GM21423 (cell line): ENCODE data around the gene EXOC3.
A peak's percentile ranks its signal among the peaks of the same experiment; 100 is the strongest.
"Not testable (repeated sequence)": the region's sequence is repeated elsewhere in the genome, so short reads cannot be mapped to it uniquely, and the experiment has no call there.

Source experiments
- ATAC-seq: cut with Tn5 transposase; IDR thresholded peaks from one replicate; pipeline ENCODE4 v1.9.1; 2021; ENCODE audit warnings: mild to moderate bottlenecking, moderate library complexity; ENCODE audit not compliant: unreplicated experiment

The EXOC3 gene

GRCh38 chr5:472076-472655 lies 29.2 kb downstream of the EXOC3 start:
- ATAC-seq: peak; percentile 7

GRCh38 chr5:472656-473550 lies 29.9 kb downstream of the EXOC3 start:
- ATAC-seq: peak; percentile 67

- peak; percentile 23 for ATAC-seq
Observed at GRCh38 chr5:473551-474192, 30.7 kb downstream of the EXOC3 start.

GRCh38 chr5:474232-474839 lies 31.4 kb downstream of the EXOC3 start:
- not testable (repeated sequence) for ATAC-seq

GRCh38 chr5:474840-475661 lies 32.1 kb downstream of the EXOC3 start:
- ATAC-seq: no peak

GRCh38 chr5:475704-476101 lies 32.7 kb downstream of the EXOC3 start:
- no peak for ATAC-seq

- ATAC-seq: no peak
Observed at GRCh38 chr5:476102-476813, 33.3 kb downstream of the EXOC3 start.

- no peak for ATAC-seq
Observed at GRCh38 chr5:476814-477175, 33.8 kb downstream of the EXOC3 start.

- ATAC-seq: no peak
Observed at GRCh38 chr5:477247-477646, 34.3 kb downstream of the EXOC3 start.

GRCh38 chr5:477871-478270 lies 34.9 kb downstream of the EXOC3 start:
- no peak for ATAC-seq

- ATAC-seq: no peak
Observed at GRCh38 chr5:478369-478981, 35.5 kb downstream of the EXOC3 start.

GRCh38 chr5:478982-479535 lies 36.1 kb downstream of the EXOC3 start:
- no peak for ATAC-seq

GRCh38 chr5:479566-480319 lies 36.8 kb downstream of the EXOC3 start:
- no peak for ATAC-seq

GRCh38 chr5:481347-481746 lies 38.4 kb downstream of the EXOC3 start:
- no peak for ATAC-seq

GRCh38 chr5:482021-482420 lies 39.0 kb downstream of the EXOC3 start:
- ATAC-seq: no peak

GRCh38 chr5:482506-482905 lies 39.5 kb downstream of the EXOC3 start:
- no peak for ATAC-seq

GRCh38 chr5:483011-483410 lies 40.0 kb downstream of the EXOC3 start:
- ATAC-seq: no peak

GRCh38 chr5:483434-484140 lies 40.6 kb downstream of the EXOC3 start:
- no peak for ATAC-seq
